HG03159 (cell line): ENCODE data around the gene COL1A1.

Experiments used
- ATAC-seq: cut with Tn5 transposase; IDR thresholded peaks from one replicate; pipeline ENCODE4 v1.9.1; 2021; ENCODE audit warnings: mild to moderate bottlenecking, moderate library complexity; ENCODE audit not compliant: unreplicated experiment

Gene COL1A1

DNA sequence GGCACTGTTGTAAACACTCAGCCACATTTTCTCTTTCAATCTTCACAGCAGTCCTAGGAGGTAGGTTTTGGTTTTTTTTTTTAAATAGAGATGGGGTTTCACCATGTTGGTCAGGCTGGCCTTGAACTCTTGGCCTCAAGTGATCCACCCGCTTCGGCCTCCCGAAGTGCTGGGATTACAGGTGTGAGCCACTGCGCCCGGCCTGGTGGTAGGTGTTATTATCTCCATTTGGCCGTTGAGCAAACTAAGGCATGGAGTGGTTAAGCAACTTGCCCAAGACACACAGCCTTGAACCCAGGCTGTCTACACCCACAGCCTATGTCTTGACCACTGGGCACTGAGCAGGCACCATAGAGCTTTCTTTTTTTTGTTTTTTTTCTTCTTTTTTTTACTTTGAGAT, 27.0 kb downstream of the COL1A1 start:
- no peak for ATAC-seq

DNA sequence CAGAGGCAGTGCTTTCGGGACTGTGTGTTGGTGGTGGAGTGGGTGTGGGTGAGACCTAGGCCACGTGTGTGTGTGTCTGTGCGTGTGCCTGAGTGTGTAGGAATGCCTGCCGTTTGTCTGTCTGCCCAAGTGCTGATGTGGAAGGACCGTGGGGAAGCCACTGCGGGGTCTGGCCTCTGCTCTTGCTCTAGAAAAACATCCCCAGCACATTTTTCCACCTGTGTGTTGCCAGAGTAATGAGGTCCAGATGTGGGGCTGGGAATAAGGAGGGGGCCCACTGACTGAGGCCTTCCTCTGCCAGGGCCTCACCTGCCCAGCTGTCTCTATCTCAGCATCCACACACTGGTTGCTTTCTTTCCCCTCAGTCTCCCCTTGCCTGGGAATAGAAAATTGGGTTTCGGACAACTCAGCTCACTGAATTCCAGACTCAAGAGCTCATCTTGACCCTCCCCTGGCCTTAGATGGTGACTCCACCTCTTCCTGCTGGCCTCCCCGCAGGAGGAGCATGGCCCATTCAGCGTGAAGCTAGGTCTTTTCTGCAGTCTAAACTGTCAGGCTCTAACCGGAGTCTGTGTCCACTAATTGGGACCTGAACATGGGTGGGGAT, 28.0 kb downstream of the COL1A1 start:
- ATAC-seq = no peak

DNA sequence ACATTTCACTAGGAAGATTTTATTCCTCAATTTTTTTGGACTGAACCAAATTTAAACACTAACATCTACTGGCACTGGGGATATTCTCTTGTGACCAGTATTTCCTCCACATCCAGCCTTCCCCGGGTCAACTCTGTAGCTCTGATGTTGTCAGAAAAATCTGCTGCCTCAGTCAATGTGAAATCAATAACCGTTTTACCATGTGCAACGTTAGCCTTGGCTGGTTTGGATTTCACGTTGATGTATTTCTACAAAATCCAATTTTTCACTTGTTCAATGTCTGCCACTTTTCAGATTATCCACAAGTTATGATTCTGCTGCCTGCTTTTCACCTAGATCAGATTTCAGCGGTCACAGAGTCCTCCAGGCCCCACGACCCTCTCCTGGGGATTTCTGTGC, 28.5 kb downstream of the COL1A1 start:
- no peak for ATAC-seq

DNA sequence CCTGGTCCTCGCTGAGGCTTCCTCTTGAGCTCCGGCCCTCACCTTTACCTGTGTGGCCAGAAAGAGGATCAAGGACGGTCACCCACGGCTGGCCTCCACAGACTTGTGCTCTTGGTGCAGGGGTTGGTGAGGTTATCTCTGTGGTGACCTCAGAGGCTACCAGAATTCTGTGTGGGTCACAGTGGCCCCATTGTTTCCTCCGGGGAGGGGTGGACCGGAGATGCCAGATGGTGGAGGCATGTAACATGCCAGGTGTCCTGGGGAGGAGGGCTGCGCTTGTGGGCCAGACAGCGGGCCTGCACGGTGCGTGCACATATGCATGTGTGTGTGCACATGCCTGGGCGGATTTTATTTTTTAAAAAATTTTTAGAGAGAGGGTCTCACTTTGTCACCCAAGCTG, 29.3 kb downstream of the COL1A1 start:
- no peak for ATAC-seq

DNA sequence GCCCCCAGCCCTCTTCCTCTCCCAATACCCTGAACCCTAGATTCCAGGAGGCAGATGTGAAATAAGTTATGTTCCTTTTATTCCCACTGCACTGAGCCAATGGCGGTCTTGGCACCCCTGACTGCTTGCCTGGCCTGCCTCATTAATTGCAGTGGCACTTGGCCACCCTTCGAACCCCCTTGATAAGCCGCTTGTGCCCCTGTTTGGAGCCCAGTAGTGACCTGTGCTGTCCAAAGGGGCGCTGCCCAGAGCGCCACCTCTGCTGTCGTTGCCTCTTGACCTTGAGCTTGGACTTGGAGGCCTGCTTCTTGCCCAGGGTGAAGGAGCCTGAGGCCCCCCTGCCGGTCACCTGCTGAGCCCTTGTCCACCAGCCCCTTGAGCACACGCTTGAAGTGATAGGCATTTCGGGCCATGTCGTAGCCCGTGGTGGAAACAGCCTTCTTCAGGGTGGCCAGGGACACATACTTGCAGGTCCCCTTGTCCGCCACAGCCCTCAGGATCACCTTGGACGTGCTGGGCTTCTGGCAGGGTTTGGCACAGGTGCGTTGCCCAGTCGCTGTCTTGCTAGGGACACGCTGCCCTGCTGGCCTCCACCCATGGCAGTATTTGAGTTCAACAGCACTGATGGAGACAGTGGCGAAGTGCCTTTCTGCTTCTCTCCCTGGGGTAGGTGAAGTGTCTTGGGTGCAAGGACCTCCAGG, 29.9 kb downstream of the COL1A1 start:
- no peak for ATAC-seq

DNA sequence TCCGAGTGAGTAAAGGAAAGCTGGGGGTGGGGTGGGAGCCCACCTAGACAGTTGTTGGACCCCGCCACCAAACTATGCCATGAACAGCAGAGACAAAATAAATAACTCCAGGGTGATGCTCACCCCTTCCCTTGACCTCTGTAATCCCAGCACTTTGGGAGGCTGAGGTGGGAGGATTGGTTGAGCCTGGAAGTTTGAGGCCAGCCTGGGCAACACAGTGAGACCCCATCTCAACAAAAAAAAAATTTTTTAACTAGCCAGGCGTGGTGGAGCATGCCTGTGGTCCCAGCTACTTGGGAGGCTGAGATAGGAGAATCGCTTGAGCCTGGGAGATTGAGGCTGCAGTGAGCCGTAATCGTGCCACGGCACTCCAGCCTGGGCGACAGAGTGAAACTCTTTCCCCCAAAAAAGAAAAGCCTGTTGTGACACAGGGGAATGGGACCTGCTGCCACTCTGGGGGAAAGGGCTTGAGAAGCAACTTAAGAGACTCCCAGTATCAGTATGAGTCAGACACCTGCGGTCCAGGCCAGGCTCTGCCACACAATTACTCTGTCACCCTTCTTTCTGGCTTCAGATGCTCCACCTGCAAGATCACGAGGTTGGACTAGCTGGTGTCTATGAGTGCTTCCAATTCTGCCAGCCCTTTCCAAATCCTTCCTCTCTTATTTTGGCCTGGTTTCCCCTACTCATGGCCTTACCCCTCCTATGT, 30.6 kb downstream of the COL1A1 start:
- no peak for ATAC-seq

DNA sequence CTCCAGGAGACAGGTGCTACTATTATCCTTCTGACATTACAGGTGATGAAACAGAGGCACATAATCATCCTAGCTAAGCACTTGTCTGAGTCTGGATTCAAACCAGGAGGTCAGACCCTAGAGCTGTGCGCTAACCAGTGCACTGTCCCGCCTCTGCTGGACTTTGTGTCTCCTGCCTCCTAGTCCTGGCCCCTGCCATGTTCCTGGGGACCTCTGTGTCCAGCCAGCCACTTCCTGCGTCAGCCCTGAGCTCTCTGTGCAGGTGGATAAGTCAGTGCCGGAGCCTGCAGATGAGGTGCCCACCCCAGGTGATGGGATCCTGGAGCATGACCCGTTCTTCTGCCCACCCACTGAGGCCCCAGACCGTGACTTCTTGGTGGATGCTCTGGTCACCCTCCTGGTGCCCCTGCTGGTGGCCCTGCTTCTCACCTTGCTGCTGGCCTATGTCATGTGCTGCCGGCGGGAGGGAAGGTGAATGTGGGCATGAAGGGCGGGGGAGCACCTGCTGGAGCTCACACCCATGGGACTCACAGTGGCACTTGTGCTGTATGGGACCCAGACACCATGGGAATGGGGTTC, 31.5 kb downstream of the COL1A1 start:
- no peak for ATAC-seq

DNA sequence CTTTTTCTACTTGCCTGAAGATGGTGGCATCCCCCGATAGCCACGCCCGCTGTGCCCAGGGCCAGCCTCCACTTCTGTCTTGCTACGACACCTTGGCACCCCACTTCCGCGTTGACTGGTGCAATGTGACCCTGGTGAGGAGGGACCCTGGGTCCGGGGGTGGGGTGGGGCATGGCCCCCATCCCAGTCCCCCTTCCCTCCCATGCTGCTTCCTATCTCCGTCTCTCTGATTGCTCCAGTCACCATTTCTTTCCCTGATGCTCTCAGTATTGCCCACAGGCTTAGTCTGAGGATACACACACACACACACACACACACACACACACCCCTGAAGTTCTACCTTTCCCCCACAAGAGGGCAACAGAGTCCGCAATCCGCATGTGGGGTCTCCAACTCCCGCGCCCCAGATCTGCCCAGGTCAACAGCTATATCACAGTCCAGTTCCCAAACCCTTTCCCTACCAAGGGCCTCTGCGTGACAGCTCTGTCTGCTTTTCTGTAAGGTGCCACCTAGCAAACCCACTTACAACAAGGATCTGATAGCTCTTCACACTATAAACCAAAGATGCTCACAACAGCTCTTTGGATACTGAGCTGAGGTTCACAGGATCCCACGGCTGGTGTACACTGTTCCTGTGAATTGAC, 32.2 kb downstream of the COL1A1 start:
- ATAC-seq = no peak

DNA sequence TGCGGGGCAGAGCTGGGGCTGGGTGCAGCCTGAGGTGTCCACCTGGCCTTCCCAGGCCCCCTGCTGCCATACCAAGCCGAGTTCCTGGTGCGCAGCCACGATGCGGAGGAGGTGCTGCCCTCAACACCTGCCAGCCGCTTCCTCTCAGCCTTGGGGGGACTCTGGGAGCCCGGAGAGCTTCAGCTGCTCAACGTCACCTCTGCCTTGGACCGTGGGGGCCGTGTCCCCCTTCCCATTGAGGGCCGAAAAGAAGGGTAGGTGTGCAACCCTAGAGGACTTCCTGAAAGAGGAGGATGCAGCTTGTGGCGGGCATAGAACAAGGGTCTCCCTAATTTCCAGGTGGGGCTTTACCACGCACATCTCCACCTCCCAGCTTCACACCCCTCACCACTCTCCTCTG, 33.1 kb downstream of the COL1A1 start:
- no peak for ATAC-seq

DNA sequence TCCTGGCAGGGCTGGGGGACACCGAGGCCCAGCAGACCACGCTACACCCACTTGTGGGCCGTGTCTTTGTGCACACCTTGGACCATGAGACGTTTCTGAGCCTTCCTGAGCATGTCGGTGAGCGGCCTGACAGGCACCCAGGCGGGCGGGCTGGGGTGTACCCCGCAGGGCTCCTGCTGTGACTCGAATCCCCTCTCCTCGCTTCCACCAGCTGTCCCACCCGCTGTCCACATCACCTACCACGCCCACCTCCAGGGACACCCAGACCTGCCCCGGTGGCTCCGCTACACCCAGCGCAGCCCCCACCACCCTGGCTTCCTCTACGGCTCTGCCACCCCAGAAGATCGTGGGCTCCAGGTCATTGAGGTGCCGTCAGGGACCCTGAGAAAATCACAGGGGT, 34.1 kb downstream of the COL1A1 start:
- no peak for ATAC-seq

DNA sequence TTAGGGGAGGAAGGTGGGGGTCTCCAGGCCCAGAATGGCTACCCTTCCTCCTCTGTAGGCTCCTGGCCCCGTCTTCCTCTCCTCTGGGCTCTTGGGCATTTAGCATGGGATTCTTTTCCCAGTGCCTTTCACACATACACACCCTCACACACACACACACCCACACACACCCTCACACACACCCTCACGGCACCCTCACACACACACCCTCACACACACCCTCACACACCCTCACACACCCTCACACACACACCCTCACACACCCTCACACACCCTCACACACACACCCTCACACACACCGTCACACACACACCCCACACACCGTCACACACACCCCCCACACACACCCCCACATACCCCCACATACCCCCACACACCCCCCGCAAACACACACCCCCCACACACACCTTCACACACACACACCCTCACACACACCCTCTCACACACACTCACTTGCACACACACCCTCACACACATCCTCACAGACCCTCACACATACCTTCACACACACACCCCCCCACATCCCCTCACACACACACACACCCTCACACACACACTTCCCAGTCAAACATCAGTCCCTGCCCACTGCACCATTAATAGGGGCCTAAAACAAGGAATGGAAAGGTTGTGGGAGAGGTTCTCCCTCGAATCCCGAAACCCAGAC, 34.8 kb downstream of the COL1A1 start:
- ATAC-seq = no peak

DNA sequence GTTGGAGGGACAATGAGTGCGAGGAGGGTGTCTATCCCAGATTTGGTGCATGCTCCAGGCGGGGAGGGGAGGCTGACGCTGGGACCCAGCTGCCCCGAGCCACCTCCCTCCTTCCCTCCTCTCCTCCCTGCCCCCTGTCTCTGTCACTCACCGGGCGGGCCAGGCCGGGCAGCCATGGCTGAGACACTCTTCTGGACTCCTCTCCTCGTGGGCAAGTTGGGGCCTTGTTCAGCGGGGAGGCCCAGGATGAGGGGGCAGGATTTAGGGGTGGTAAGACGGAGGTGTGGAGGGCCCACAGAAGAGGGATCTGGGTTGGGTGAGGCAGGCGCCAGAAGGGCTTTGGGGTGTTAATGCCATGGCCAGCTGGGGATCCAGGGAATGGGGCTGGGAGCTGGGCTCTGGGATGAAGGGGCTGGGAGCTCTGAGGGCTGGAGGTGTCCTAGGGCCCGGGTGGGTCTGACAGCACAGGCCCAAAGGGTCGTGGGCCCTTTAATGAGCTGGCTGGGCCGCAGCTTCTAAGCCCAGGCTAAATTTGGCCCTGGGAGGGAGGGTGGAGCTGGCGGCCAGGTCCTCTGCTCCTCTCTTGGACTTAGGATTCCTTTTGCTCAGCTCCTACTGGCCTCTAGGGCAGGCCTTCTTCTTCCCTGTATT, 35.4 kb downstream of the COL1A1 start, which contains the start of gene SGCA:
Gene SGCA (plus strand): TSS at position 139 of the 651 bp plus-strand sequence. CDS start 36 bp downstream, at position 175.
- no peak for ATAC-seq

DNA sequence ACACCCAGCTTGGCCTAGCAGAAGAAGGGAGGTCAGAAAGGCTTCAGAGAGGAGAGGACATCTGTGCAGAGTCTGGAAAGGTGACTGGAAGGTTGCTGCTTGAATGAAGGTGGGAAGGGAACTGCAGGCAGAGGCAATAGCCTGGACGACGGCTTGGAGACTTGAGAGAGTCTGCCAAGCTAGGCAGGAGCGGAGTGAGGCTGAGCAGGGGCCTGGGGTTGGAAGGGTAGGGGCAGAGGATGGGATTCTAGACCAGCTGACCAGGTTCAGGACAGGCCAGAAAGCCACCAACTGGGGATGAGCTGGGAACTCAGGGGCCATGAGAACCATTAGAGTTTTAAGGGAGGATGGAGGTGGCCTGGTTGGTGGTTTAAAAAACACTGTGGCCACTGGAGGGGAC, 36.0 kb downstream of the COL1A1 start:
- ATAC-seq = no peak

DNA sequence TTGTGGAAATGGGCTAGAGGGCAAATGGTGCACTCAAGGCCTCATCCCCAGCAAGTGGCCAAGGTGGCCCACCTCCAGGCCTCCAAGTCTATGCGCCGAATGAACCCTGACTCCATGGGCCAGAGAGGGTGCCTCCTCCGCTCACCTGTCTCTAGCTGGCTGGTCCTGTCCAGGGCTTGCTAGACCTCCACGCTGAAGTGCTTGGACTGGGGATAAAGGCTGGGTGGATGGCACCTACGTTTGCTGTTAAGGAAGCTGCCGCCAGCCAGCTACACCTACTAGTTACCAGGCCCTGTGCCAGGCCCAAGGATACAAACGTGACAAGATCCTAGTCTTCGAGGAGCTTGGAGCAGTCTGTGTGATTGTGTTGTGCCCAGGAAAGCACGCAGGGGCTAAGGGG, 36.4 kb downstream of the COL1A1 start:
- ATAC-seq = no peak

DNA sequence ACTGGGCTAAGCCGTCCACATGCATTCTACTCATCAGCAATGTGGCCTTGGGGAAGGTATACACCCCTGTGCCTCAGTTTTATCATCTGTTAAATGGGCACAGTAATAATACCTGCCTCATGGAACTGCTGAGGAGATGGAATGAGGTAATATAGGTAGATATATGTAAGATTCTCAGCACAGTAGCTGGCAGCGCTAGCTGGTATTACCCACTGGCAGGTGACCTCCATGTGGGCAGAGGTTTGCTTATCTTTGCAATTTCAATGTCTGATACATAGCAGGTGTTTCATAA, 36.8 kb downstream of the COL1A1 start:
- ATAC-seq = no peak

DNA sequence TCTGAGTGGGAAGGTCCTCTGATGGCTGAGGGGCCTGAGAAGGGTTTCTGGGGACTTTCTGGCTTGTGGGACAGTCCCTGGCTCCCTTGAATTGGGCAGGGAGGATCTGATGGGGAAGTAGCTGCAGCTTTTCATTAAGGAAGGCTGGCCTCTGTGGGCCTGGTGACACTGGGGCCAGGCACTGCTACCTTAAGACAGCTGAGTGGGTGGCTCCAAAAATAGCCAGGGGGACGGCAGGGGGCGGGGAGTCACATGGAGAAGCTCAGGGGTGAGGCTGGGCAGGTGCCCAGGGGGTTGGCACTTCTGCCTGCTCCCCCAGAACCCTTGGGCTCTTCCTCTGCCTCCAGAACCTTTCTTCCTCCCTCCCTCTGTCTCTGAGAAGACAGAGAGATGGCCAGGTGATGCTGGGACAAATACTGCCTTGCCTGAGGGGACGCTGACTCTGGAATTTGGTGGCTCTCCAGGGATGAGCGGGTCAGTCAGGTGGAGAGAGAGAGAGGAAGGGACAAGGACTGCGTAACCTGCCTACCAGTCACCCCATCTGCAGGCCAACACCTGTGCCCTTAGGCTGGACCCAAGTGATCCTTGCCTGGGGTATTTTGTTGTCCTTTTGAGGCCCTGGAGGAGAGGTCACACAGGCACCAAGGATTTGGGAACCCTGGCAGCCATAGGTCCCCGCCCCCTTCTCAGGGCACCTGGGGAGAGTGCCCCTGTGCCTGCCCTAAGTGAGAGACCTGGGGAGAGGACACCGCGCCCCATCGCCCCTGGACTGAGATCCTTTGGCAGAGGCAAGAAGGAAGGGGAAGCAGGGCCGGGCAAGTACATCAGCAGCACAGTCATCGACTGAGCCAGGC, 37.4 kb downstream of the COL1A1 start:
- ATAC-seq = no peak

DNA sequence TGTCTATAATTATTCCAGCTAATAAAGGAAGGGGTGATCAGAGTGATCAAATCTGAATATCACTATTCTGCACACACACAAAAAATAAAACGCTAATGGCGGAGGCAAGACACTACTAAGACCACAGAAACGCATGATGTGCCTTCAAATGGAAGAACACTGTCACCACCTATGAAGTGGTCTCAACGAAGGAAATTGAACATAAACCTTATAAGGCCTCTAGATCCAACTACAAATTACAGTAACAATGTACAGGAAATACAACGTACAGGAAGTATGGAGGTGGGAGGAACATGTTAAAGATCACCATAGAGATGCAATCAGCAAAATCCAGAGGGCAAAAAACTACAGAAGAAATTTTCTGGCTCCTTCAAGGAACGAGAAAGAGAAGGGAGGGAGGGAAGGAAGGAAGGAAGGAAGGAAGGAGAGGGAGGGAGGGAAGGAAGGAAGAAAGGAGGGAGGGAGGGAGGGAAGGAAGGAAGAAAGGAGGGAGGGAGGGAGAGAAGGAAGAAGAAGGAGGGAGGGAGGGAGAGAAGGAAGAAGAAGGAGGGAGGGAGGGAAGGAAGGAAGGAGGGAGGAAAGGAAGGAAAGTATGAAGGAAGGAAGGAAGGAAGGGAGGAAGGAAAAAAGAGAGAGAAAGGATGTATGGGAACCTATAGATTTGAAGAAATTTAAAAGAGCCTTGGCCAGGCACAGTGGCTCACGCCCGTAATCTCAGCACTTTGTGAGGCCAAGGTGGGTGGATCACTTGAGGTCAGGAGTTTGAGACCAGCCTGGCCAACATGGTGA, 38.8 kb downstream of the COL1A1 start:
- ATAC-seq = no peak

DNA sequence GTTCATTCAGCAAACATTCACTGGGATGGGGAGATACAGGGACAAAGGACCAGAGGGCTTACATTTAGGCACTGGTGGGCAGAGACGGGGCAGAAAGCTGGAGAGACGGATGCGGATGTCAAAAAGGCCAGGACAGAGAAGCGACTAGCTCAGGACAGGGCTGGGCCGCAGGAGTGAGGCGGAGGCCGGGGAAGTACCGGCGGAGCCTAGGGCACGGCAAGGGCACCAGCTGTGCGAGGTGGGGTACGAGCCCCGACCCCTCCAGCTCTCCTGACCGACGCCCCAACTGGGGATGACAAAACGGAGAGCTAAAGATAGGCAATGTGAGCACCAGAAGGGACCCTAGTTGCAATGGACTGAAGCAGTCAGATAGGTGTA, 39.5 kb downstream of the COL1A1 start:
- ATAC-seq = no peak
